NCI-H446 (cell line): ENCODE data around the gene POLR3A.
"Not testable (repeated sequence)": the region's sequence is repeated elsewhere in the genome, so short reads cannot be mapped to it uniquely, and the experiment has no call there.

Source experiments
- DNase-seq, 2 experiments: peaks; one replicate each; lab custom pipeline; 2025; lab: John Stamatoyannopoulos, UW

POLR3A gene

DNA sequence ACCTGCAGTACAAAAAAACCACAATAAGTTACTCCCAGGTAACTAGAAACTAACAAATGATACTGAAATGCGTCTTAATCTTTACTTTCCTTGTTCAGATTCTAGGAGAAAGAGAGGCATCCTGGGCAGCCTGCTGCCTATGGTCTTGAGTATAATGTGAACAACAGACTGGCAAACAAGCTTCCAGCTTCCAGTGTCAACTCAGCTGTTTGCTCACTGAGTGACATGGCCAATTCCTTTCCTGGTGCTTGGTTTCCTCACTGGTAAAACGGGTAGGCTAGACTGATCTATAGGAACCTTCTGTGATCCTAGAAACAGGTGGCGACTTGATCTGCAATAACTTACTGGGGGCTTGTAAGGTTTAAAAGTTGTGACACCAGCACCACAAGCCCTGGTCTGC lies 10.1 kb downstream of the POLR3A start:
- no peak for DNase-seq

DNA sequence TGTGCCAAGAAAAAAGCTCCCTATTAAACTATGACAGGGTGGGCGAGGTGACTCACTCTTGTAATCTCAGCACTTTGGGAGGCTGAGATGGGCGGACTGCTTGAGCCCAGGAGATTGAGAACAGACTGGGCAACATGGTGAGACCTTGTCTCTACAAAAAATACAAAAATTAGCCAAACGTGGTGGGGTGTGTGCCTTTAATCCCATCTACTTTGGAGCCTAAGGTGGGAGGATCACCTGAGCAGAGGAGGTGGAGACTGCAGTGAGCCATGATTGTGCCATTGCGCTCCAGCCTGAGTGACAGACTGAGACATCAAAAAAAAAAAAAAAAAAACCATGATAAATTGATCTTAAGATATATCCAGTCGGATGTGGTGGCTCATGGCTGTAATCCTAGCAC lies 11.5 kb downstream of the POLR3A start:
- no peak for DNase-seq

DNA sequence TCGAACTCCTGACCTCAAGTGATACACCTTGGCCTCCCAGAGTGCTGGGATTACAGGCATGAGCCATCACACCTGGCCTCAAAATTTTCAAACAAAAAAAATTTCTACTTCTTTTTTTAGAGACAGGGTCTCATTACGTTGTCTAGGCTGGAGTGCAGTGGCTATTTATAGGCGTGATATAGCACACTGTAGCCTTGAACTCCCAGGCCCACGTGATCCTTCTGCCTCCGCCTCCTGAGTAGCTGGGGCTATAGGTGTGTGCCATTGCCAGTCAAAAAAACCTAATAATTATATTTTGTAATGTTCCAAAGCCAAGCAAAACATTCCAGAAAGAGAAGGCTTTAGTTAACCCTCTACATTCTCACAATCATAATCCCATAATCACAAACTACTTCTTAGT lies 13.8 kb downstream of the POLR3A start:
- no peak for DNase-seq

DNA sequence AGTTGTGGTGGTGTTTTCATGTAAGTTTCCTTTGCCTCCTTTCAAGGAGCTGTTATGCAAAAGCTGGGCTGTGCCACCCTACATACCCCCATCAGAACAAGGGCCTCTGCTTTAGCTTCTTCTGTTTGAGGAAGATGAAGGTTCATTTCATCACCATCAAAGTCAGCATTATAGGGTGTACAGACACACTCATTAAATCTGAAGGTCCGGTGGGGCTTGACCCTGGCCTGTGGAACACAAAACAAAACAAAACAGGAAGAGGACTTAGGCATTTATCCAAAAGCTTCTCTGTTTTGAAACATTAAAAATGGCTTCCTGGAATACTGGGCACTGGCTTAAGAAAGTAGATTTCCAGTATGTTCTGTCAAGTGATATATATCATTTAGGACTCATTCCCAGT lies 15.8 kb downstream of the POLR3A start:
- no peak for DNase-seq

DNA sequence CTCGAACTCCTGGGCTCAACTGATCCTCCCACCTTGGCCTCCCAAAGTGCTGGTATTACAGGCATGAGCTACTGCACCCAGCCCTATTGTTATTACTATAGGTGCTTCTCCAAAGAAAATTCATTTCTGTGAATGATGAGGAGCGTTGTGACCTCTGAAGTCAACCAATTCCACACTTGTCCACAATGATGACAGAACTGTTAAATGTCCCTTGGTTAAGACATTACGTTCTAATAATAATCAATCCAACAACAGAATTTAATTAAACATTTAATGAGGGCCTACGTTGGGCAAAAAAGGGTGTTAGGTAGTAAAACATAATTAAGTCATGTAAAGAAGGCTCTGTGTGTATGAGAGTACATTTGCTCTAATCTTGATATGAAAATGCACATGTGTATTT lies 18.2 kb downstream of the POLR3A start:
- DNase-seq, result no peak

DNA sequence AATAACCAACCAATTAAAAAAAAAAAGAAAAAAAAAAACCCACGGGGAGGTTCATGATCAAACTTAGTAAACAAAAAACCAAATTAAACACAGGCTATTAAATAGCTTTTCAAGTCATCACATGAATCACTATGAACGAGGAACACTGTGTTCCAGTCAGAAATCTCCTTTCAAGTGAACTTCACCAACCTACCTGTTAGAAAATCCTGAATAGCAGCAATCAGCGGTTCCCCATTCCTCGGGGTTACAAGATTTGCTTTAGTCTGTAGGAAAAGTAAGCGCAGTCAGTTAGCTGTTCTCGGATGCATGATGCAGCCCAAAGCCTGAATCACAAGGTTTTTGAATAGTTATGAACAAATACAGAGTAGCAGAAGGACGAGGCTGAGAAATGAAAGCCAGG lies 19.0 kb downstream of the POLR3A start:
- DNase-seq, result no peak

DNA sequence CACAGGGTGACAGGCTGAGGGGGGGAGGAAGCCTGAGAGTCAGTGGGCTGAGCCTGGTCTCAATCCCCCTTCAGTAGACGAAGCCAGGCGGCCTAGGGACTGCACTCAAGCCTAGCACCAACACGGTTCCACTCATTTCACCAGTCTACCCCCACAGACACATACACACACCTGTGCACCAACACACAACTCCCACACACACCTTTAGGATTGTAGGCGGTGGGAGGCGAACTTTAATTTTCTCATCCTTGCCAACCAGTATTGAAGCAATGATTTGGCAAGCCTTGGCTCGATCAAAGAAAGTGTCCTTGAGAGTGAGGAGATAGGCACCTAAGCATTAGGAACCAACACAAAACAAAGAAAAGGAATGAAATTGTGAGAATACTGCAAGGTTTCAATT lies 19.7 kb downstream of the POLR3A start:
- no peak for DNase-seq

DNA sequence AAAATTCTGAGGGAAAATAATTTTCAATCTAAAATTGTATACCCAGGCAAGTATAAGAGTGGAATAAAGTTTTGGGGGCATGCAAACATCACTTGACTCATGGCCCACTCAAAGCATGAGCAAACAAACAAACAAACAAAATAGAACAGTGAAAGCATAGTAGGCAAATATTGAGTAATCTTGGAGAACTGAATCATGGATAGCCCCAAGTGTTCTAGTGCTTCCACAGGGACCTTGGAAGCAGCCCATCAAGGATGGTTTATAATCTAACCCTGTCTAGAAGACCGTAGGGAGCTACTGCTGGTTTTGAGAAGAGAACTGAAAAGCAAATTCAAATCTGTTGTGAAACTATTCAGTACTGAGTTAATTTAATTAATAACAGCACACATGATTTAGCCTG lies 22.1 kb downstream of the POLR3A start:
- DNase-seq, result no peak

DNA sequence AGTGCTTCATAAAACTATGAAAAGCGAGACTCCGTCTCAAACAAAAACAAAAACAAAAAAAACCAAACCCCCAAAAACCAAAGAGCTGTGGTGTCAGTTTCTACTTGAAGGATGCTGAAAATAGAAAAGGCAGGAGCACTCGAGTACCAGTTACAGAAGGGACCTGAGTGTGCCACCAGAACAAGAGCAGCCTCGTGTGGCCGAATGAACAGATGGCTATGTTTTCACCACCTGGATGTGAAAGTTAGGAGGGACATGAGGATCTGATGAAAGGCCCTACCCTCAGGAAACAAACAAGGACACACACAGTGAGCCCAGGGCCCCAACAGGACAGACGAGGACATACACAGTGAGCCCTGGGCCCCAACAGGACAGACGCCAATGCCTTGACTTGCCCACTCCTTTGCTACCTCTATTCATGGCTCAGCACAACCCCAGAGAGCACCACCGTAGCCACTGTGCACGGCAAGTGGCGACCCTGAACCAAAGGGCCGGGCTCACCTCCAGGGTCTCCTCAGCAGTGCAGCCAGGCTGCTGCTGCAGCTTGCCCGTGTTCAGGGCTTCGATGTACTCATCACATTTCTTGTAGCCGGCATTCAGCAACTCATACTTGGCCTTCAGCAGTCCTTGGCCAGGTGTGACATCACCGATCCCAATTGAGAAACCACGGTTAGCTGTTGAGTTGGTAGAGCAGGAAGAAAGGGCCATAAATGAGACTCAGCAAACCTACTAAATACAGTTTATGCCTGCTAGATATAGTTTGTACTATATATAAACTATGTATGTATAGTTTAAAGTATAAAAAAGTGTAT lies 24.9 kb downstream of the POLR3A start:
- DNase-seq, result no peak

DNA sequence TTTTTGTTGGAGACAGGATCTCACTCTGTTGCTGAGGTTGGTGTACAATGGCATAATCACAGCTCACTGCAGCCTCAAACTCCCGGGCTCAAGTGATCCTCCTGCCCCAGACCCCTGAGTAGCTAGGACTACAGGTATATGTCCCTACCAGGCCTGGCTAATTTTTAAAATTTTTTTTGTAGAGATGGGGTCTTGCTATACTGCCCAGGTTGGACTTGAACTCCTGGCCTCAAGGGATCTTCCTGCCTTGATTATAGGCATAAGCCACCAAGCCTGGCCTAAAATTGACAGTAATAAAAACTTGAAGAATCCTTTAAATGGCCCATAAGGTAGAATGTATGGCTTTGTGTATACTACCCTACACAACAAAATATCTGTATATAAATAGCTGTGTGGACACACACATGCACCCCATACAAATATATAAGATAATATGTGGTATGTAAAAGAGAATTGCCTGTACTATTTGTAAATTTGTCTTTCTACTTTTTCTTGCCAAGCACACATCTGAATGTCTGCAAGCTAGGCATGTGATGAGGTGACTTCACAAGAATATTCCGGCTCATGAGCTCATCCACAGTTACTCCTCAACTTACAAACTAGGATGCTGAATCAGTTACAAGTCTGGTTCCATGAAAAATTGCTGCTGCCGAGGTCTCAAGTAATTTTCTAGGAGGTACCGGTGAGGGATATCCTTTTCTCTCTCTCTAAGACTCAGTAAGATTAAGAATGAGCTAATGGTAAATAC lies 26.6 kb downstream of the POLR3A start:
- DNase-seq, result no peak

DNA sequence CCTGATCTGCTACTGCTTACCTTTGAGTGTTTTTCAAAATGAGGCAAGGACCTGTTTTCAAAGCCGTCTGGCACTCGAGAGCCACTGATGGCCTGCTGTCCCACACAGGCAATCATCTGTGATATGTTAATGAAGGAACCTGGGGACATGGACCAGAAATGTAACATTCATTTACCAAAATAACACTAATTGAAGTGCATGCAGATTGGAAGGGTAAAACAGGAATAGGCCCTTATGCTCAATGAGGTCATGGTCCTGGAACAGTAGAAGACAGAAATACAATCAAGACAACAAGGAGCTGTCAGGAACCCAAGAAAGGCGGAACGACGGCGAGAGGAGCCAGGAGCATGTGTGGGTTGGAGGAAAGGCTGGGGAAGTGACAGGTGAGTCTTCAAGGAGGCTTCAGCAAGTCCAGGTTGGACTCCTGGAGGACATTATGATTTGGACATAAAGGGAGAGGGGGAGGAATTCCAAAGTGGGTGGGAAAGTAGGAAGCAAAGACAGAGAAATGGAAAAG lies 28.3 kb downstream of the POLR3A start:
- DNase-seq, result no peak

DNA sequence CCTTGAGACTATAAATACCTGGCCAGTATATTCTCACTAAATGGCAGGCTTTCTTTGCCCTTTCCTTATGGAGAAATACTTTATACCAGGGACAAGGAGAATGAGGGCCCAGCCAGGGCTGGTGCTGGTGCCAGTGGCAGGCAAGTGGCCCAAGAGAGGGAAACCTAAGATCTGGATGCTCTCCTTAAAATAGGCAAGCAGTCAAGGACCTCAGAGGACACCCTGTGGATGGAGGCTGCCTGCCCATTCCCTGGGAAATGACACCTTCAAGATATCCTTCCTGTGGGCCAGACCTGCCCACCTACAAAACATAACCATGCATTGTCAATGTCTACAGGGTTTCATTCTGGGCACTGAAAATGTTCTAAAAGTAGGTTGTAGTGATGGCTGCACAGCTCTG lies 29.1 kb downstream of the POLR3A start:
- no peak for DNase-seq

DNA sequence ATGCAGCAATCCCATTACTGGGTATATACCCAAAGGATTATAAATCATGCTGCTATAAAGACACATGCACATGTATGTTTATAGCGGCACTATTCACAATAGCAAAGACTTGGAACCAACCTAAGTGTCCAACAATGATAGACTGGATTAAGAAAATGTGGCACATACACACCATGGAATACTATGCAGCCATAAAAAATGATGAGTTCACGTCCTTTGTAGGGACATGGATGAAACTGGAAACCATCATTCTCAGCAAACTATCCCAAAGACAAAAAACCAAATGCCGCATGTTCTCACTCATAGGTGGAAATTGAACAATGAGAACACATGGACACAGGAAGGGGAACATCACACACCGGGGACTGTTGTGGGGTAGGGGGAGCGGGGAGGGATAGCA lies 30.5 kb downstream of the POLR3A start:
- not testable (repeated sequence) for DNase-seq

DNA sequence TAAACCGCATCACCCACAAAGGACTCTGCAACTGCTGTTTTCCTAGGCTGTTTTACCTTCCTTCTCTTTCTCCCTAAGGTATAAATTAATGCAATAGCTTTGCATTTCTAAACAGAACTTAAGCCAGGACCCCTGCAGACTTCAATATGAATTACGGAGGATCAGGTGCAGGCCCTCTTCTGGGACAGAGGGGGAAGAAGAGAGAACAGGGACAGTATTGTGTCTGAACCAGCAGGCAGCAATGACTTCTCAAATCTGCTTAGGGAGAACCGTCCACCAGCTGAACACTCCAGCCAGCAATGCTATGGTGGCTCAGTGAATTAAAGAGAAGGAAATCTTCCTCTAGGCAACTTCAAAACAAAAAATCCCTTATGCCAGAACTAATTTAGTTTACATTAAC lies 35.7 kb downstream of the POLR3A start:
- DNase-seq, result no peak

DNA sequence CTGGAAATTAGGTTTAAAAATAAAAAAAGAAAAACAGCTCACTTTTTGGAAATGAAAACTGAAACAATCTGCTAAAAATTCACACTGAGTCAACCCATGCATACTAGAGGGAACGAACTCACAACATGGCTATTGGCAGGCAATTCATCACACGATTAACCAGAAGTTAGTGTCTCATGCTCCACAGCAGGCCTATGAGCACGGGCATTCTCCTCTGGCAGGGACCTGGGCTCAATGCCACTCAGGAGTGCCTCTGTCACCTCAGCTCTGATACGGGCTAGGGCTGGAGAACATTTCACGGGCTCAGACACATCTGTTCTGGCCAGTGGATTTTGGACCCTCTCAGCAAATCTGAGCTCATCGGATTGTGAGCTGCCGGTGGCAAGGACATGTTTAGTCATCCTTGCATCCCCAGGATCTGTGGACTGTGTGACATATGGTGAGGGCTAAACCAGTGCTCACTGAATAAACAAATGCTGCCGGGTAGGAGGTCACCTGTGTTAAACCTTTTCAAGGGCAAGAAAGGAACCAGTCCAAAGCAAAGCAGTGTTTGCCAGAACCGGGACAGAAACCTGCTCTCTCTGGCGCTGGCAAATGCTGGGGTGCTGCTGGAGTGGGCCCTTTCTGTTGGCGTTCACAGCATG lies 40.1 kb downstream of the POLR3A start:
- no peak for DNase-seq

DNA sequence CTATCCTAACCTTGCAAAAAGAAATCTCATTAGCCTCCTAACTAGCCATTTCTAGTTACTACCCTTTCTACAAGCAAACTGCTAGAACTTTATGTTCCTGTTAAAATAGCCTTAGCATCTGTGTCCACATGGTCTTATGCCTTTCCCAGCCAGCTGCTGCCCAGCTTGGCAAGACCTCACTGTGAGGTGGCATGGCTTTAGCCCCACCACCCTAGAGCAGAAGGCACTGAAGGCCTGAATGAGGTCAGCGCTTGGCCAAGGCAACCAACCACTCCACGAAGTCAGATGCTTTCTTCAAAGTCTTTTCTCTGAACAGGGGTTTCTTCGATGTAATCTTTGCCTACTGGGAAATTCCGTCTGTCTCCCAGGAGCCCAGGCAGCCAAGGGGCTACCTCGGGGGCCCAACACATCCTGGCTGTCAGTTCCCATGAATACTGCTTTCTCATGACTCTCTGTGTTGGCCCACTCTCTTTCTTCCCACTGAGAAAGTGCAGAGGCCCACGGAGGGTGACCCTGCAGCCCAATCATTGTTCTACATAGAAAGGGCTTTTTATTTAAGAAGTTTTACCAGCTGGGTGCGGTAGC lies 41.6 kb downstream of the POLR3A start:
- no peak for DNase-seq

DNA sequence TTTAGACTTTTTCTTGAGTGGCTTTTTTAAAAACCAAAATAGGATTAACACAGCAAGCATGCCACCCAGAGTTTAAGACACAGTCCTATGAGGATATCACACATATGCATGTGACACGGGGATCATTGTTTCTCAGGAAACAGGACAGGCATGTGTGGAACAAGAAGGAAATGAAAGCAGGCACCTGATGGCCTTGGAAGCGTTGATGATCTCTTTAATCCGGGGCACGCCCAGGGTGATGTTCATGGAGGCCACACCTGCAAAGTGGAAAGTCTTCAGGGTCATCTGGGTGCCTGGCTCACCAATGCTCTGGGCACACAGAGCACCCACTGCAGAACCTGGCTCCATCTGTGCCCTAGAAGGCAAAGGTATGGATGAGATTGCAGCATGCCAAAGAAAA lies 44.3 kb downstream of the POLR3A start:
- no peak for DNase-seq

DNA sequence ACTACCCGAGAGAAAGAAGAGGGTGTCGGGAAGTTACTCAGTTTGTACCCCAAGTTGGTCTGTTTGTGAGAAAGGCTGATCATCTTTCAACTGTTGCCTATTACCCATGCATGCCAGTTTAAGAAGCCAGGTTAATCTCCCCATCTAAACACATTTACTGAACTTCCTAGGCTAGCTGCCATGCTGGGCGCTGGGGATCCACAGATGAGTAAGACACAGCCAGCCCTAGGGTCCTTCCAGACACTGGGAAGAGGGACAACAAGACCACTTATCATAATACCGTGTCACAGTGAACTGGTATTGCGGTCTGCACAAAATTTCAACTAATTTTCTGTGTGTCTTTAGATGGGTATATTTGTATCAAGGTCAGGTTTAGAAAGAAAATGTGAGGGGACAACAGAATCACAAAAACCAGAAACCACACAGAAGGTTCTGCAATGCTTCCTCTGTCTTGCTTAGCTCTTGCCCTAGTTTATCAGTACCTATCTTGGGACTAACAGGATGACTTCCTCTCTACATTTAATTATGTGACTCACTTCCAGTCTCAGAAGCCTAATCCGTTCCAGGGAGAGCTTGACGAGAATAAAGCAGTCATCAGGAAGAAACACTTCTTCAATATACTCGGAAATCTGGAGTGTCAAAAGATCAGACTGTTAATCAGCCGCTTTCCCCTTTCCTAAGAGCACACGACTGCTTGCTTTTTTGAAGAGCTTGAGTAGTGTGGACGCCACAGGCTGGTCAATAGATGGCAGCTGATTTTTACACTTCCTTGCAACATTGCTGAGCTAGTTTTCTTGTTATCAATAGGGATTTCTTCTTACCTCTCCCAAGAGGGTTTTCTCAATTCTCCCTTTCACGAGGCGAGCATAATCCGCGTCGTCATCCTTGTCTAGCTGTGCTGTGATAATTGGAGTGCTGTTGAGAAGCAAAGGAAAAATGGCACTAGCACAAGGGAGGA lies 45.7 kb downstream of the POLR3A start:
- no peak for DNase-seq

DNA sequence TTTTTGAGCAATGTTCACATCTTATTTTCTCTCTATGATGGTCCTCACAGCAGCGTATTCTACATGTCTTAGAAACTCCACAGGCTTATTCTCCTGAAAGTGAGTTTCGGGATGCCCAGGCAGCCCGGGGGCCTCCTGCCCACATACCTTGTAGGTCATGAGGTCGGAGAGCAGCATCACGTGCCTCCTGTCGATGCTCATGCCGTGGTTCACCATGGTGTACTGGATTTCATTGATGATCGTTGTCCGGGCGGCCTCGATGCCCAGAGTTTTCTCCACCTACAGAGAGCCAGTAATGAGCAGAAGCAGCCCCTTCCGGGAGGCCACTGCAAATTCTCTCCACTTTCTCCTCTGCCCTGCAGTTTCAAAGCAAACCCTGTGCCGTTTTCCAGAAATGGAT lies 48.0 kb downstream of the POLR3A start:
- no peak for DNase-seq

DNA sequence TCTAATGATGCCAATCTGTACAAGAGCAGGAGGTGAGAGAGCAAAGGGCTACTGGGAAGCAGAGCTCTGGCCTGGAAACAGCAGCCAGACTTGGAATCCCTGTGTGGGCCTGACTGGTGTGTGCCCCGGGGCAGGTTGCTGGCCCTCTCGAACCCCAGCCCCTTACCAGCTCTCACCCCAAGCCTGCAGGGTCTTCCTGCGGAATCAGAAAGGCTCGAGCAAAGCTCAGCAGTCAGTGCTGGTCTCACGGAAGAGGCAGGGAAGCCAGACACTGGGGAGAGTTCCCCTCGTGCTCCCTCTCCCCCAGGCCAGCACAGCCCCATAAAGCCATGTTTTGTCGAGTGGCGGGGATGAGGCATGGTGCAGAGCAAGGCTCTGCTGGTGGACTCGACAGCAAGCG lies 50.1 kb downstream of the POLR3A start:
- no peak for DNase-seq

DNA sequence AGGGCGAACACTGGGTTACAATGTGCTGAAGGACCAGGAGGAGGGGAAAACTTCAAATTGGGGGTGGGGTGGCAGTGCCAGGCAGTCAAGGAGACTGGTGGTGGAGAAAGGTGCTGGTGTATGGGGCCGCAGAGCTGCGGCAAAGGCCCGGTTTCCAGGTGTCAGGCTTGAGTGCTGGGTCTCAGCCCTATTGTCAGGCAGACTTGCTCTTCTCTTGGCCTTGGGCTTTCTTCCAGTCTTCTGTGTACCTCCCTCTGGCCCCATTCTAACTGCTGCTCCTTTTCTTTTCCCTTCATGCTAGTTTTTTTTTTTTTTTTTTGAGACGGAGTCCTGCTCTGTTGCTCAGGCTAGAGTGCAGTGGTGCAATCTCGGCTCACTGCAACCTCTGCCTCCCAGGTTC lies 51.0 kb downstream of the POLR3A start:
- DNase-seq, result no peak
